Peyer's patch (tissue), 4 donors: ENCODE results near the gene DCN.

Experiments
- CTCF ChIP-seq, 6 experiments: fragments of 450-650 bp in 4 of 6; fragments of 200-600 bp in 2 of 6; sonication (generic) in 1 of 6; IDR thresholded peaks; one replicate each; pipeline ENCODE4 v1.5.1; 2017 to 2019; ENCODE audit warnings: antibody characterized with exemption in 6 of 6, mild to moderate bottlenecking in 3 of 6, moderate library complexity in 1 of 6
- POLR2A ChIP-seq, 2 donors: fragments of 450-650 bp; IDR thresholded peaks; one replicate each; pipeline ENCODE4 v1.5.1; 2017; ENCODE audit warnings: antibody characterized with exemption in 2 of 2, mild to moderate bottlenecking in 2 of 2, moderate library complexity in 2 of 2

GRCh38 chr12:91108196-91108755, 74.3 kb downstream of the DCN start:
- TF ChIP-seq POLR2A (IDR thresholded peaks at IDR 0.05) (no peak), CTCF (IDR thresholded peaks at IDR 0.05) (no peak)
